Measurements from ENCODE around the gene RBM45.
"Not testable (repeated sequence)": the region's sequence is repeated elsewhere in the genome, so short reads cannot be mapped to it uniquely, and the experiment has no call there.

Gene RBM45

GRCh38 chr2:178112202-178113152 is at the start of gene RBM45:
Gene RBM45, plus strand, starts transcription at chr2:178112437. Its CDS starts 110 bp downstream, at chr2:178112547.
- DNase-seq (ENCODE audit: low read depth): peak; percentile 77

GRCh38 chr2:178066324-178066723 is 45.9 kb upstream of the RBM45 start:
- no peak for DNase-seq (ENCODE audit: low read depth)

DNA sequence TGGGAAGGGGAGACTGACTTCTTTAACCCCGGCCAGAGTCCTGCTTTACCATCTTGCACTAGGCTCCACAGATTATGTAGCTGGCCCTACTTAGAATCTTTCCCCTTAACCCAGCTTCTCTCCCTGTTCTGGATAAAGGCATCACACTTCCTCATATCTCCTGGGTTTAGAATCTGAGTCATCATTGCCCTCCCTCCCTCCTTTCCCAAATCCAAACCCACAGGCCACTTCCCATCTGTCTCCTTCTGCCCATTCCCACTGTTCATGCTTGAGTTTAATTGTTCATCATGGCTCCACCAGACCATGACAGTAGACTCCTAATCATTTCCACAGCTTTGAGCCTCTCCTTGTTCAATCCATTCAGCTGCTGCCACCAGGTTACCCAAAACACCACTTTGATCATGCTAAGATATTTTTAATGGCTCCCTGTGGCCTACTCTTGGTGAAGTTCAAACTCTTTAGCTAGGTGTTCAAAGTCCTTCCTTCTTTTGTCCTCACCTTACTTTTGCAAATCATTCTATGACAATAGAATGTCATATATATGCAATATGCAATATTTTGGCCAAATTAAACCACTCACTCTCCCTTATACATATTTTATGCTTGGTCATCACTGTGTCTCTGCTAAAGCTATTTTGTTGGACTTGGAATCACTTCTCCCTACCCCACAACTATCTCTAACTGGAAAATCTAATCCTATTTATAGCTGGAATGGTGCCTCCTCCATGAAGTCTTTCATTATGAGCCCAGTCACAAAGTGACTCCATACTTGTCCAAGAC is 45.2 kb upstream of the RBM45 start:
- no peak for DNase-seq (ENCODE audit: low read depth)

DNA sequence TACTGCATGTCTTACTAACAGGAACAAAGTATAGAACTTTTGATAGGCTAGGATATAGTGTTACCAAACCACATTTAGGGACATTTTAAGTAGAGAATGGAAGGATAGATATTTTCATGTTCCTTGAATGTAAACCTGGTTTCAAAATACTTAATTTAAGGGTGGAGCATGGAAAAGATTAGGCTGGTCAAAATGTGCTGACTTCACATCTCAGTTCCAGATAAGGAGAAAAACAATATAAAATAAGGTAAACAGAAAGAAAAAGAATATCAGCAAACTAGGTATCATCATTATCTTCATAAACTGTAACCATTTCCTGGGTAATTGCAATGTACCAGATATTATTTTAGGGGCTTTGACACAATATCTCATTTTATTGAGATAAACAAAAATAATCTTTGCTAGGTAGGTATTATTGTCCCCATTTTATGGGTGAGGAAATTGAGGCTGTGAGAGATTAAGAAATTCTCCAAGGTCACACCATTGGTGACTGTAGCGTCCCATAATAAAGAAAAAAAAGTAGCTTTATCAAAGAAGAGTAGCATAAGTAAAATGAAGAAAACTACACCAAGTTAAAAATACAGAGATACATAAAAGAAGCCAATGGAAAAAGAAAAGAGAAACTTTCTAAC is 43.3 kb upstream of the RBM45 start:
- DNase-seq (ENCODE audit: low read depth): no peak

GRCh38 chr2:178069551-178069950 is 42.7 kb upstream of the RBM45 start:
- DNase-seq (ENCODE audit: low read depth): no peak

GRCh38 chr2:178070824-178071223 is 41.4 kb upstream of the RBM45 start:
- DNase-seq (ENCODE audit: low read depth): no peak

GRCh38 chr2:178072000-178072382 is 40.2 kb upstream of the RBM45 start:
- no peak for DNase-seq (ENCODE audit: low read depth)

GRCh38 chr2:178072383-178073301 is 39.6 kb upstream of the RBM45 start, which contains the start of gene PDE11A:
Gene PDE11A, minus strand, starts transcription at chr2:178072777. Its CDS starts 340 bp downstream, at chr2:178072437.
- DNase-seq (ENCODE audit: low read depth): no peak

DNA sequence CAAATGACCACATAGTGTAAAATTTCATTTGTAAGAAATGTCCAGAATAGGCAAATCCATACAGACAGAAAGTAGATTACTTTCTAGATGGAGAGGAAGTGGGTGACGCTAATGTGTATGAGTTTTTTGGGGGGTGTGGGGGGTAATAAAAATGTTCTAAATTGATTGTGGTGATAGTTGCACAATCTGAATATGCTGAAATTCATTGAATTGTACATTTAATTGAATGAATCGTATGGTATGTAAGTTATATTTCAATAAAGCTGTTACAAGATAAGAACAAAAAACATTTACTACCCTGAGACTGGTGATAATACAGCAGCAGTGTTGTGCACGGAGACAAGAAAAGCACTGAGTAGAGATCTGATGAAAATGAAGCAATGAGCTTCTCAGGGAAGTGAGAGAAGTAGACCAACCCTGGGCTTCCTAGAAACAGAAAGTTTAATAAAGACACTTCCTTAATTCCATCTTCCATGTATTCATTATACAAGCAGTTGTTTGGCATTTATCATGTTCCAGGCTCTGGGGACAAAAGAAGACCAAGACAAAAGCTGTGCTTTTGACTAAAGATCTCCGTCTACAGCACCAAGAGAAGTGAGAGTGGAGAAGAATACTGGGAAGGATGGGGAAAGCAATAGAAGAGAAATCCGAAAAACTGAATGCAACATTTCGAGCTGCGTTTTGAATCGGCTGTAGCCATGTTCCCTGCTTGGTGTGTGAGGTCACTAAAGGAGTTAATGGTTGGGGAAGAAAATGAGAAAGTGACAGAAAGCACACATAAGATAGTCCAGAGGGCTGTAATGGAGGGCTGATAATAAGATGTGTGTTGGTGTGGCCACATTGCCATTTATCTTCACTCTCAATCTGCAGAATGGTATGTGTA is 37.9 kb upstream of the RBM45 start:
- DNase-seq (ENCODE audit: low read depth): no peak

DNA sequence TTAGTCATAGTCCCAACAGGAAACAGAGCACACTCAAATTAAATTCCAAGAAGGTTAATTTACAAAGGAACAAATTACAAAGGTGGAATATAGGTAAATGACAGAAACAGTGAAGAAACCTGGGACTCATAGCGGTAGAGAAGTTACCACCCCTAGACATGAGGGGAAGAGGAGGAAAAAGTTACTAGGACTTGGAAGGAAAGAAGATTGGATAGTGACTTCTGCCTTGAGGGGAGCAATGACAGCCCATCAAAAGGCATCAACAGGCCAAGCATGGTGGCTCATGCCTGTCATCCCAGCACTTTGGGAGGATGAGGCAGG is 37.3 kb upstream of the RBM45 start:
- no peak for DNase-seq (ENCODE audit: low read depth)

DNA sequence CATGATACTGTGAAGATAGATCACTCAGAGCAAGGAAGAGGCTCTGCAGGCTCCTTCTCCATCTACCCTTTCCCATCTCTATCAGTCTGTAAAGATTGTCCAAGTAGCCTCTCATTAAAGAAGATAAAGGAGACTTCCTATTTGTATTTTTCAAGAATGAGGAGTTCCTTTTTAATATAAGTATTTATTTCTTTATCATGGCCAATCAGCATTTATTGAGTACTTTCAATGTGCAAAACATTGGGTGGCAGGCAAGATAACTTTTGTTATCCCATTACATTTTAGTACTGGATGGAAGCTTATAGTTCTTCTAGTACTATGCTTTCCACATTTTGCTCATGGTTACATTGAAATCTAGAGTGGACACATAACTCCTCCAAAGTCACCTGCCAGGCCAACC is 36.1 kb upstream of the RBM45 start:
- no peak for DNase-seq (ENCODE audit: low read depth)

DNA sequence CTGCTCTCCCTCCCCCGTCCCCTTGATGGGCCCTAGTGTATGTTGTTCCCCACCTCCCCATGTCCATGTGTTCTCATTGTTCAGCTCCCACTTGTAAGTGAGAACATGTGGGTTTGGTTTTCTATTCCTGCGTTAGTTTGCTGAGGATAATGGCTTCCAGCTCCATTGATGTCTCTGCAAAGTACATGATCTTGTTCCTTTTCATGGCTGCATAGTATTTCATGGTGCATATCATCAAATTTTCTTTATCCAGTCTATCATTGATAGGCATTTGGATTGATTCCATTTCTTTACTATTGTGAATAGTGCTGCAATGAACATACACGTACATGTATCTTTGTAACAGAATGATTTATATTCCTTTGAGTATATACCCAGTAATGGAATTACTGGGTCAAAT is 33.0 kb upstream of the RBM45 start:
- DNase-seq (ENCODE audit: low read depth): not testable (repeated sequence)

- no peak for DNase-seq (ENCODE audit: low read depth)
Observed at GRCh38 chr2:178082408-178083045, 29.7 kb upstream of the RBM45 start.

DNA sequence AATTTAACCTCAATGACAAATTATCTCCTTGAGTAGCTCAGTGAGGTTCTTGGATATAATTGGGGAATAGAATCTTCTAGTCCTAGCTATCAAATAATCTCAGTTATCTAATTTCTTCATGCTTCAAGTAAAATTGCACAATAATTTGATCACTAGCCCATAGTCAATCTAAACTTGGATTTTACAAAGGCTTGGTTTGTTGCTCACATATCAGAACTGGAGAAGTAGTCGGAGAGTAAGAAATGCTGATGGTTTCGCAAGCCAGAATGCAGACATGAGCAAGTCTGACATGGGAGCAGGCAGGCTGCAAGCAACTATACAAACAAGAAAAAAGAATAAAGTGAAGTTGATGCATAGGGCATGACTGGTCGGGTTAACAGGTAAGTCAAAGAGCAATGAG is 28.0 kb upstream of the RBM45 start:
- DNase-seq (ENCODE audit: low read depth): no peak

DNA sequence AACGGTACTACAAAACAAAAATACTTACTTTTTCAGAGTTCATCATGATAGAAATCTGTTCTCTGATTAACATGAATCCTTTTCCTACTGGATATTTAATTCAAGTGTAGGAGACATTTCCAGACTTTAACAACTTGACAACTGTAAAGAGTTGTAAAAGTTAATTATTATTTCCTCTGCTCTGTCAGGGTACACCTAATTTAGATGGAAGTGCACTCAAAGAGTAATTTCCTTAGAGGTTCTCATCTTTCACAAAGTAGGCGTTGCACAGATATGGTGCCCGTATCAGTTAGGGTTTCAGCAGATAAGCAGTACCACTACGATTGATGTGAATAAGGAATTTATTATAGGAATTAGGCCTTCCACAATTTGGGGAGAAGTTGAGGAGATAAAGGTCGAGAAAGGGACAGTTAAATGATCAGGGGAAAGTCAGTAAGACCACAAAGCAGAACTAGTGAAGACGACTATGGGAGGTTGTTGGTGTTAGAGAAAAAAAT is 23.4 kb upstream of the RBM45 start:
- DNase-seq (ENCODE audit: low read depth): no peak

DNA sequence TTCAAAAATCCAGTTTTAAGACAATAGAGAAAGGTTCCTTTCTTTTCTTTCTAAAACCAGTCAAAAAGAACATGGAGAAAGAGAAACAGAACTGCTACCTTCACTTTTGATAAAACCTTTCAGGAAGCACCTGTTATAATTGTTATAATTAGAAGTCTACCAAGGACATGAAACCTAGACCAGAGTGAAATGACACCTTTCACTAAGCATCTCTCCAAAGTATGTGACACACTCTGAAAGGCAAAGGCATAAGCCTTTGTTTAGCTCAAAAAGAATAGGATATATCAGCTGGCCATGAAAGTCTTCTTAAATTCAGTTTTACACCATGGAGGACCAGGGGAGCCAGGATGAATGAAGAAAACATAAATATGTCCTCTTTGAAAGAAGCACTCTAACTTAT is 18.8 kb upstream of the RBM45 start:
- no peak for DNase-seq (ENCODE audit: low read depth)

- no peak for DNase-seq (ENCODE audit: low read depth)
Observed at GRCh38 chr2:178101321-178102079, 10.7 kb upstream of the RBM45 start.

DNA sequence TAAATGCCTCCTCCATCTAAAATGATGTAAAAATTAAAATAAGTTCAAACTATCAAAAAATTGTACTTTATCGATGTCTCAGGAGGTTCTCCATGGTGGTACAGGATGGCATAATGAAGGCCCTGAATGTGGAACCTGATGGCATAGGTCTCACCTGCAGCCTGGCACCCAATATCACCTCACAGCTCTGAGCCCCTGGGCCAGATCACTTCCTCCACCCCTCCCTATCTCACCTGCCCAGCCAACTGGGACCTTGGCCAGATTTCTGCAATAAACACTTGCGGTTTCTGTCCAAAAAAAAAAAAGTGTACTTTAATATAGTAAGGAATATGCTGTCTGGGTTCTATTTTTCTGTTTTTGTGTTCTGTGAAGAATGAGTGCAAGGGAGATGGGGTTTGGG is 6.7 kb upstream of the RBM45 start:
- no peak for DNase-seq (ENCODE audit: low read depth)

DNA sequence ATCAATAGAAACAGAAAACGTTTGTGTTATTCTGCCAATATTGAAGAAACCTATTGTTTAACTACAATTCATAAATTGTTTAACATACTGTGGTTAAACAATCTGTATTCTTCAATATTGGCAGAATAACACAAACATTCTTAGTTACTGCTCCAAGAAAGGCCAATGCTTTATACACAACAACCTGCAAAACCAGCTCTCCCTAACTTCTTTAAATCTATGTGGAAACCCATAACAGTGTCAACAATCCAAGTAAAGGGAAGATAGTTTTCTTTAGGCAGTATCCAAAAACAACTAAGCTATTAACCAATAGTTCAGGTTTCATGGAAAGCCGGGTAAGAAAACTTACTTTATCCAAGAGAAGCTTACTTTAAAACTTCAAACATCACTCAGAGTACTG is 6.2 kb upstream of the RBM45 start:
- DNase-seq (ENCODE audit: low read depth): no peak

Measured in activated T-cell treated with anti-CD3 and anti-CD28 coated beads for 1 hour (primary cell).